ENCODE results near the gene APOBEC3C. TPM values are rescaled to one million over a fixed set of nuclear protein-coding genes. Genes with fewer than 3 reads are reported as not detected.

Gene APOBEC3C
- total RNA-seq, 1 experiment from 2014 or later = 32.1 TPM

DNA sequence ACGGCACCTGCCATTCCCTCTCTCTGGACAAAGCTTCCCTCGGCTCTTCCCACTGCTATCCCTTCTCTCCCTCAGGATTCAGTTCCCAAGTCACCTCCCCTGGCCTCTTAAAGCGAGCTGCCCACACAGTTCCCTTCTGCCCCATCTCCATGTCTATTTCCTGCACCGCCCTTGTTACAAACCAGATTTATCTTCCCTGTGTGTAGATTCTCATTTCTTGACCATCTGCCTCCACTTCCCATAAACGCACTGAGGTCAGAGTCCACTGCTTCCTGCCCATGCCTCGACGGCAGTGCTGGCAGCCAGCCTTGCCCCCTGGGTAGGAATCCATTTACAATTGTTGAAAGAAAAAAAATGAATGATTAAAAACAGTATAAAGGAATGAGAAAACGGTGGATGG lies 43.5 kb upstream of the APOBEC3C start:
- Mint-ChIP-seq H3K27ac (no peak overlapping the region), H3K4me3 (no peak overlapping the region; a peak in 1 of 5 replicates), H3K27me3 (ENCODE audit: low read depth) (peaks cover 27% of the 10 kb centered on the region), H3K4me1 (peaks cover 10 to 15% of the 10 kb centered on the region in 2 experiments), H3K36me3 (ENCODE audit: insufficient read depth in 1 of 3, low read depth in 3 of 3) (no peaks in the 10 kb centered on the region), H3K9me3 (peaks cover 5 to 8% of the 10 kb centered on the region in 2 experiments; a peak in 4 of 5 replicates)
- no CpG with 5 or more reads among the region's 8 CpGs for WGBS (ENCODE audit: extremely low coverage, insufficient read length, low lambda C conversion rate)
- Histone ChIP-seq H3K9me3 (ENCODE audit: control insufficient read depth, low read depth, low read length) (no peaks in the 10 kb centered on the region), H3K18ac (ENCODE audit: insufficient read length, low read depth, low read length) (no peak overlapping the region), H3K4ac (ENCODE audit: low read depth, low read length) (no peak overlapping the region), H3K23ac (ENCODE audit: insufficient read length, low read depth, low read length) (no peak overlapping the region), H3K23me2 (ENCODE audit: insufficient read length, low read depth, low read length, poor library complexity, severe bottlenecking) (no peaks in the 10 kb centered on the region), H3K14ac (ENCODE audit: insufficient read depth, low read length) (no peak overlapping the region), H3K9ac (ENCODE audit: extremely low read depth, insufficient read length, low read length) (no peak overlapping the region), H4K91ac (ENCODE audit: insufficient read length, low read depth, low read length) (no peak overlapping the region), H2AK5ac (ENCODE audit: insufficient read length, low read length) (no peak overlapping the region), H4K8ac (replicated peaks; ENCODE audit: insufficient read length, low read depth, low read length) (no peak overlapping the region), H4K5ac (ENCODE audit: insufficient read length, low read depth, low read length) (no peak overlapping the region), H2BK120ac (ENCODE audit: low read depth, low read length, poor library complexity, severe bottlenecking) (no peak overlapping the region), H3K27me3 (ENCODE audit: insufficient read depth, low read length) (no peaks in the 10 kb centered on the region), H3K27ac (ENCODE audit: insufficient read length, low read depth, low read length) (no peak overlapping the region), H3K4me2 (ENCODE audit: insufficient read depth, insufficient read length, low read length) (no peak overlapping the region), H2BK12ac (ENCODE audit: insufficient read length, low read depth, low read length) (no peak overlapping the region), H3K4me1 (ENCODE audit: insufficient read depth, low read length) (no peaks in the 10 kb centered on the region), H3K56ac (ENCODE audit: insufficient read length, low read depth, low read length) (no peak overlapping the region), H2AFZ (ENCODE audit: low read length) (no peak overlapping the region), H2BK20ac (ENCODE audit: low read depth, low read length, poor library complexity, severe bottlenecking) (no peak overlapping the region), H3K79me1 (ENCODE audit: insufficient read depth, low read depth, low read length, poor library complexity, severe bottlenecking) (no peaks in the 10 kb centered on the region), H2BK15ac (ENCODE audit: low read depth, low read length) (no peak overlapping the region), H4K20me1 (ENCODE audit: control insufficient read depth, insufficient read depth, insufficient read length) (no peaks in the 10 kb centered on the region), H3T11ph (ENCODE audit: low read length) (no peak overlapping the region), H2BK5ac (ENCODE audit: insufficient read length, low read length) (no peak overlapping the region), H3K79me2 (ENCODE audit: insufficient read depth, low read length) (no peaks in the 10 kb centered on the region)
- DNase-seq = no peak
- TF ChIP-seq, protein P1, sequence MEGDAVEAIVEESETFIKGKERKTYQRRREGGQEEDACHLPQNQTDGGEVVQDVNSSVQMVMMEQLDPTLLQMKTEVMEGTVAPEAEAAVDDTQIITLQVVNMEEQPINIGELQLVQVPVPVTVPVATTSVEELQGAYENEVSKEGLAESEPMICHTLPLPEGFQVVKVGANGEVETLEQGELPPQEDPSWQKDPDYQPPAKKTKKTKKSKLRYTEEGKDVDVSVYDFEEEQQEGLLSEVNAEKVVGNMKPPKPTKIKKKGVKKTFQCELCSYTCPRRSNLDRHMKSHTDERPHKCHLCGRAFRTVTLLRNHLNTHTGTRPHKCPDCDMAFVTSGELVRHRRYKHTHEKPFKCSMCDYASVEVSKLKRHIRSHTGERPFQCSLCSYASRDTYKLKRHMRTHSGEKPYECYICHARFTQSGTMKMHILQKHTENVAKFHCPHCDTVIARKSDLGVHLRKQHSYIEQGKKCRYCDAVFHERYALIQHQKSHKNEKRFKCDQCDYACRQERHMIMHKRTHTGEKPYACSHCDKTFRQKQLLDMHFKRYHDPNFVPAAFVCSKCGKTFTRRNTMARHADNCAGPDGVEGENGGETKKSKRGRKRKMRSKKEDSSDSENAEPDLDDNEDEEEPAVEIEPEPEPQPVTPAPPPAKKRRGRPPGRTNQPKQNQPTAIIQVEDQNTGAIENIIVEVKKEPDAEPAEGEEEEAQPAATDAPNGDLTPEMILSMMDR (conservative IDR thresholded peaks at IDR 0.05) = no peak
